ENCODE measurements around the gene NFASC.

Gene NFASC

DNA sequence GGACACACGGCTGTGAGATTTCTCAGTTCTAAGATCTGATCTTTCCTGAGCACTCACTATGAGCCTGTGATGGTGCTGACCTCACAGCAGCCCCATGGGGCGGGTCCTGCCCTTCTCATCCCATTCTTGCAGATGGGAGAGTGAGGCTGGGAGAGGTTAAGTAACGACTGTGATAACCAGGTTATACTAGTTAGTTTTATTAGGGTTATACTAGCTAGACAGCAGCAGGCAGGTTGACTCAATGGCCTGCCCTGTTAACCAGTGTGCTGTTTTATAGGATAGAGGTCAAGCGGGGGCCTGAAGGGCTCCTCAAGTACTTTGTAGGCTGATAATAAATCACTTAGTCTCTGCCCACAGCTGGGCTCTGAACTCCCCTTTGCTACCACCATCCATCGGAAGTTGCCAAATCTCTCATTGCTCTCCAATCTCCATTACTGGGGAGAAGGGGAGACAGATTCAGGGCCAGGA, 177.1 kb downstream of the NFASC start:
- no peak for DNase-seq

DNA sequence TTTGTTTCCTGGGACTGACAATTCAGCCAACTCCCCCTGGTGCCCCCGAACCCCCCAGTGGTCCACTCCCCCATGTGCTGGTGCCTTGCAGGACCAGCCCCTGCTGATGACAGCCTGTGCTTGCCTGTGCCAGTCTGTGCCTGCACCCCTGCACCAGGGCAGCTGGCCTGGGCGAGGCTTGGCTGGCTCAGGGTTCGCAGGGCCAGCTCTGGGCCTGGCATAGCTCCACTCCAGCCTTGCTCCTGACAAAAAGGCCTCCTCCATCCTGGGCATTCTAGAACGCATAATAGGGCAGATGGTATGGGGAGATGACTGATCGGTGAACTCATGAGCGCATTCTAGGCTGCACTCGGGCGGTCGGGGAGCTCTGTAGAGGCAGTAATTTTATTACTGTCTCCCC, 177.7 kb downstream of the NFASC start:
- DNase-seq: no peak

DNA sequence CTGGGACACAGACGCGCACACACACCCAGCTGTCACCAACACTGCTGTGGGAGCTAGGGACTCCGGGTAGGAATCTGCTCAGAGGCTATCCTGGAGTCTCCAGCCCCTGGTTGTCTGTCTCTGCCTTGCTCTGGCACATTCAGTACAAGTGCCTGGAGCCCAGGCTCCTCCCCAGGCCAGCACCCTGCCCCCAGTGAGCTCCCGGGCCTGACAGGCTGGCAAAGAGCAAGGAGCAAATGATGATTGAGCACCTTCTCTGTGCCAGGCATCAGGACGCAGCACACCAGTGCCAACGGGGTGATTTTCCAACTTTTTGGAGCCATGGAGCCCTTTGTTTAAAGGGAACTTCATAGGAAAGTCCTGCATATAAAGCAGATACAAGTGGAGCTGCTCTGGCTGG, 178.8 kb downstream of the NFASC start:
- no peak for DNase-seq

DNA sequence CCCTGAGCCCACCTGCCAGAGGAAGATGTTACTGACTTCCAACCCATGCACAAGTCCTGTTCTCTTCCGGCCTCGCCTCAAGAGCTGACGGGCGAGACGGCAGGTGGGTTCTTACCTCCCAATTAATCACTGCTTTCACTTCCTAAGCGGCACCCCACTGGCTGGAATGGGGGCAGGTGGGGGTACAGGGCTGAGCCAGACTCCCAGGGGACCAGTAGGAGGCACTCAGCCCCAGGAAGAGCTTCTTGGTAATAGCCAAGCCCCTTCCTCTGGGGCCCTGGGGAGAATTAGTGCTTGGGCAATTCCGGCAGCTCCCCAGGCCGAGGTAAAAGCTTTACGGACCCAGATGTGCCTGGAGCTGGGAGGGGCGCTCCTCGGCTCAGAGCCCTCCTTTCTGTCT, 182.0 kb downstream of the NFASC start:
- peak; percentile 66 for DNase-seq

DNA sequence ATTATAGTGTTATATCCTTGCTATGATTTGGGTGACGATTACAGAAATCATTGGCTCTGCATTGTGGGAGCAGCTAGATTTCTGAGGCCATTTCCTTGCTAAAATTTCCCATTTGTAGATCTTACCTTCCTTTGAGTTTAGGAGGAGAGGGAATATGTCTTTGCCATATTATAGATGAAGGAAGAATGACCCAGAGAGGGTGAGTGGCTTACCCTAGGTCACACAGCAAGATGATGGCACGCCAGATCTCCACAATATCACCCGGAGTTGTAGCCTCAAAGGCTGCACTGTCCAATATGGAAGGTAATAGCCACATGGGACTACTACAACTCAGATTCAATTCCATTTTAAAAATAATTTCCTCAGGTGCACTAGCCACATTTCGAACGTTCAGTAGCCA, 182.6 kb downstream of the NFASC start:
- DNase-seq: no peak

DNA sequence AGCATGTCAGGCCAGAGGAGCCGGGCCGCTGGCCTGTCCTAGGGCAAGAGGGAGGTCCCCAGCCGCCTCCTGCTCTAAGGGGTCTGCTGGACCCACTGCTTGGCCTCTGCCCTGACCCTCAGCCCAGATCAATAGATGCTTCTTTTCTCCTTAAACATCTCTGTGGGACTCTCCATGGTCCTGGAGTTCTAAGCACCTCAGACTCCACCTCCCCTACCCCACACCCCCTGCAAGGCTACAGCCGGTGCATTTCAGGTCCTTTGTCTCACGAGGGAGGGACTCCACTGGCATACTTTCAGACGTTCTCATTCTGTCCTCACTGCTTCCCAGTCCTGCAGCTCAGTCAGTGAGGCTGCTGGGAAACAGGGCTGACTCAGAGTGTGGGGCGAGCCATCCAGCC, 183.4 kb downstream of the NFASC start:
- no peak for DNase-seq

DNA sequence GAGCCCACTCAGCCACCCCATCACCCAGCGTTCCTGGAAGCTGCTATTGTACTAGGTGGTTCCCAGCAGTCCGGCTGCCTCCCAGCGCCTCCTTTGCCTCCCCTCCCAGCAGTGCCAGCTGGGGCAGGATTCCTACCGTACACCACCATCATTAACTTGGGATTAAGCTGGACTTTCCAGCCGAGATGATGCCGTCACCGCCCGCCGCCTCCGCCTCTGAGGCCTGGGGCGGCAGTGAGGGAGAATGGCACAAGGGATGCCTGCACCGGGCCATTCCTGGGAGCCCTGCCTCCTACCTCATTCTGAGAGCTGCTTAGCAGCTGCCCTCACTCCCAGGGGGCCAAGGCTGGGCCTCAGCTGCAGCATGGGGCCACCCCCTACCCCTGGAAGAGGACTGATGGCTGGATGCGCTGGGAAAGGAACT, 185.5 kb downstream of the NFASC start:
- peak; percentile 18 for DNase-seq

DNA sequence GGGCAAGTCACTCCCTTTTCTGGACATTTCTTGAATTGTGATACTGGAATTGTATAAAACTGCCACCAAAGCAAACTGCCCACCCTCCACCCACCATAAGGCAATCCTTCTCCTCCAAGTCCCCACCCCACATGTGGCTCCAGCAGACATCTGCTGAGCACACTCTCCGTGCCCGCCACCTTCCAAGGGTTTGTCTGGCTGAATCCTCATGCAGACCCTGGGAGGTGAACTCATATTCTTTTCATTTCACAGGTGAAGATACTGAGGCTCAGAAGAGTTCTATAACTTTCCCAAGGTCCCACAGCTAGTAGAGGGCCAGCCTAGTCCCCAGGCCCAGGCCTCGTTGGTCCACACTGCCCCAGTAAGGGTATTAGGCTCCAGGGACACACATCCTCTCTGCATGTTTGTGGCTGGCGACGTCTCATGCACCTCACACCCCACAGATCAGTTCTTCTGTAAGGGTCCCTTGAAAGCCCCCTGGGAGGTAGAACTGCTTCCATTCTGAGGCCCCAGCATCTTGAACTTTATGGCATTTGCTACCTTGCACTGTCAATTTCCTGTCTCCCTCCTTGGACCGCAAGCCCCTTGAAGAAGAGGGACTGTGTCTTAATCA, 186.4 kb downstream of the NFASC start:
- DNase-seq: no peak

DNA sequence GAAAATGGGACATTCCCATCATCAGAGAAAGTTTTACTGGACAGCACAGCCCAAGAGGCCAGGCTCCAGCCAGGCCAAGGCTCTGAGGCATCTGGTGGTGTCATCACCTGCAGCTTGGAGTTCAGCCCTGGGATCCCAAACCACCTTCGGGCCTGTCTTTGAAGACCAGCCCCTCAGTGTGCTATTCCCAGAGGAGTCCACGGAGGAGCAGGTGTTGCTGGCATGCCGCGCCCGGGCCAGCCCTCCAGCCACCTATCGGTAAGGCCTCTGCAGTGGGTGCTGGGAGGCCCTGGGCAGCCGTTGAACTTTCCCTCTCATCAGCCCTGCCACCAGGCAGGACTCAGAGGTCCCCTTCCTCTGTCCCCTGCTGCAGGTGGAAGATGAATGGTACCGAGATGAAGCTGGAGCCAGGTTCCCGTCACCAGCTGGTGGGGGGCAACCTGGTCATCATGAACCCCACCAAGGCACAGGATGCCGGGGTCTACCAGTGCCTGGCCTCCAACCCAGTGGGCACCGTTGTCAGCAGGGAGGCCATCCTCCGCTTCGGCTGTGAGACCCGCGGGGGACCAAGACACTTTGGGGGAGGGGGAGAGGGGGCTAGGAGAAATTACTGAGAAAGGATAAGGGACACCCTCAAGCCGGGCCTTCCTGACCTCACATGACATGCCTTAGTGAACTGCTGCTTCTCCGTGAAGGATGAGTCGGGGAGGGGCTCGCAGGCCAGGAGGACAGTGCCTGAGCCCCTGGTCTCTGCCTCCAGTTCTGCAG, 187.3 kb downstream of the NFASC start:
- DNase-seq: no peak

DNA sequence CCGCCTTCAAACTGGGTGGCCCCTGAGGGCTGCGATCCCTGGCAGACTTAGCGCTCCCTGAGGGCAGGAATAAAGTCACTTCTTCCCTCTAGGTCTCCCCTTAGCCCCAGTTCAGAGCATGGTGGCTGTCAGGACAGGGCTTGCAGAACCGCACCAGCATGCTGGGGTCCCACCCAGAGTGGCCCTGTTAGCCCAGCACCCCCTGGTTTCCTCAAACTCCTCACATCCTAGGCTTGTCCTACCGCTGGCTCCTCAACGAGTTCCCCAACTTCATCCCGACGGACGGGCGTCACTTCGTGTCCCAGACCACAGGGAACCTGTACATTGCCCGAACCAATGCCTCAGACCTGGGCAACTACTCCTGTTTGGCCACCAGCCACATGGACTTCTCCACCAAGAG, 188.2 kb downstream of the NFASC start:
- DNase-seq: no peak

DNA sequence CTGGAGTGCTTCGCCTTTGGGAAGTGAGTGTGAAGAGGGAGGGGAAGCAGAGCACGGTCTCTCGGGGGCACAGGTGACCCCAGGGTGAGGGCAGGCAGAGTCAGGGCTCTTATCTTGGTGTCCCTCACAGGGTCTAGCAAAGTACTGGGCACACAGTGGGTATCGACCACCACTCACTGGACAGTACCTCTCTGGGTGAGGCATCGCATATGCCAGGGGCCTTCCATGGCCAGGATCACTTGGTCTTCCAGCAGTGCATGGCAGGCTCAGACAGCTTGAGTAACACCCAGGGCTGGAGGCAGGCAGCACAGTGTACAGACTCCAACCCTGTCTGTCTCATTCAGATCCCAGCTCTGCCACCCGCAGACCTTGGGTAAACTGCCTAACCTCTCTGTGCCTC, 189.0 kb downstream of the NFASC start:
- no peak for DNase-seq

DNA sequence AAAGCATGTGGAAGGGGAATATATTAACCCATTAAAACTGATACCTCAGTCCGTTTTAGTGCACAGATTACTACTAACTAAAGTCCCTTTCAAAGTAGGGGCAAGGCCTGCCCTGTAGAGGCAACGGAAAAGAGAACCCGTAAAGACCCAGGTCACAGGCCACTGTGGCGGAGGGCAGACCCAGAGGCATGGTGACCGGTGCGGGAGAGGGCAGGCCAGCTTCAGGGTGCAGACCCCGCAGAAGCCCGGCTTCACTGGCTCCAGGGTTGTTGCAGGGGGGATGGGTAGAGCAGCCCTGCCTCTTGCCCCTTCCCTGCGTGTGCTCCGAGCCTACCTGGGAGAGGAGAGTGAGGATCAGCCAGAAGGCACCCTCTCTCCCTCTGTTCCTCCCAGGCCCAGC, 190.1 kb downstream of the NFASC start:
- no peak for DNase-seq

DNA sequence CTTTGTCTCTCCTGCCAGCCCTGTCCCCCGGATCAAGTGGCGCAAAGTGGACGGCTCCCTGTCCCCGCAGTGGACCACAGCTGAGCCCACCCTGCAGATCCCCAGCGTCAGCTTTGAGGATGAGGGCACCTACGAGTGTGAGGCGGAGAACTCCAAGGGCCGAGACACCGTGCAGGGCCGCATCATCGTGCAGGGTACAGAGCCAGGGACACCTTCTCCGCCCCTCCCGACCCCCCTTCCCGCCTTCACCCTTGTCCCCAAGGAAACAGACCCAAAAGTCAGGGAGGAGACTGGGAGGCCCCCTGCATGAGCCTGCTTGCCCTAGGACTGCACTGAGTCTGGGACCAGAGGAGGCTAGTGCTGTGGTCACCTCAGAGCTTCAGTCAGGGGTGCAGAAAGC, 190.6 kb downstream of the NFASC start:
- no peak for DNase-seq

DNA sequence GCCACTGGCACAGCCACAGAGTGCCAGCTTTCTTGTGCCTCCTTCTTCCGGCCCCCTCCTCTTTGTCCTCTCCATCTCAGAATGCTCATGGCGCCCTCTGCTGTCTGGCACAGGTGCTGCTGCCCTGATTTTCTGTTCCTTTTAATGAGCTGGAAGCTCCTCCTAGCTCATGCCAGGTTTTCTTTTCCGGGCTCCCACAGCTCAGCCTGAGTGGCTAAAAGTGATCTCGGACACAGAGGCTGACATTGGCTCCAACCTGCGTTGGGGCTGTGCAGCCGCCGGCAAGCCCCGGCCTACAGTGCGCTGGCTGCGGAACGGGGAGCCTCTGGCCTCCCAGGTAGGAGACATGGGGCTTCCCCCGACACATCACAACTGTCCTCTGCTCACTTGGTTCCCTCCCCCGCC, 191.0 kb downstream of the NFASC start:
- DNase-seq: peak; percentile 89

DNA sequence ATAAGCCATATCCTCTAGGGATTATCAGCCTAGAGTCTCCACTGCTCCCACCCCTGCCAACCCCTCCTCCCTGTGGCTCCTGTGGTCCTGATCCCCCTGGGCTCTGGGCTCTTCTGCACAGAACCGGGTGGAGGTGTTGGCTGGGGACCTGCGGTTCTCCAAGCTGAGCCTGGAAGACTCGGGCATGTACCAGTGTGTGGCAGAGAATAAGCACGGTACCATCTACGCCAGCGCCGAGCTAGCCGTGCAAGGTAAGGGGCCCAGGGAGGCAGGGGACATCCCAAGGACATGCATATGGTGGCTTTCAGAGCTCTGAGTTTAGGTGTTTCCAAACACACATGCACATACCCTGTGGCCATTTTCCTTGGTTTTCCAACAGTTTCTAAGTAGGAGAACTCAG, 191.7 kb downstream of the NFASC start:
- DNase-seq: no peak

DNA sequence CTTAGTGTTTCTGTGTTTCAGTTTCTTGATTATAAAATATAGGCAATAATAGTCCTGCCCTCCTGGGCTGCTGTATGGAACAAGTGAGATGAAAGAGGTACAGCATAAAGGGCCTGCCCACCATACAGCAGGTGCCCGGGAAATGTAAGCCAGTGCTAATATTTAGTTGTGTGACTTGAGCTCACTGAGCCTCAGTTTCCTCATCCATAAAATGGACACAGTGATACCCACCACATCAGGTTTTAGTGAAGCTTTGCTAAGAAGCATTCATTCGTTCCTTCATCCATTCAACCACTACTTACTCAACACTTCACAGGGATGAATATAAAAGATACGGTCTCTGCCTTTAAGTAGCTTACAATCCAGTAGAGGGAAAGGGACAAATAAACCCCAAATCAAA, 192.2 kb downstream of the NFASC start:
- DNase-seq: no peak

DNA sequence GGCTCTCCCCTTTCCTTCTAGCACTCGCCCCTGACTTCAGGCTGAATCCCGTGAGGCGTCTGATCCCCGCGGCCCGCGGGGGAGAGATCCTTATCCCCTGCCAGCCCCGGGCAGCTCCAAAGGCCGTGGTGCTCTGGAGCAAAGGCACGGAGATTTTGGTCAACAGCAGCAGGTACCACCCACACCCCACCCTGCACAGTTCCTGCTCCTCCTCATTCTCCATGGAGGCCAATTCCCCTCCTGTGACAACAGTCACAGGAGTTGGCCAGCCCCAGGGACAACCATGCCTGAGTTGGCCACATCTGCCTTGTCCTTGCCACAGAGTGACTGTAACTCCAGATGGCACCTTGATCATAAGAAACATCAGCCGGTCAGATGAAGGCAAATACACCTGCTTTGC, 193.6 kb downstream of the NFASC start:
- DNase-seq: no peak

DNA sequence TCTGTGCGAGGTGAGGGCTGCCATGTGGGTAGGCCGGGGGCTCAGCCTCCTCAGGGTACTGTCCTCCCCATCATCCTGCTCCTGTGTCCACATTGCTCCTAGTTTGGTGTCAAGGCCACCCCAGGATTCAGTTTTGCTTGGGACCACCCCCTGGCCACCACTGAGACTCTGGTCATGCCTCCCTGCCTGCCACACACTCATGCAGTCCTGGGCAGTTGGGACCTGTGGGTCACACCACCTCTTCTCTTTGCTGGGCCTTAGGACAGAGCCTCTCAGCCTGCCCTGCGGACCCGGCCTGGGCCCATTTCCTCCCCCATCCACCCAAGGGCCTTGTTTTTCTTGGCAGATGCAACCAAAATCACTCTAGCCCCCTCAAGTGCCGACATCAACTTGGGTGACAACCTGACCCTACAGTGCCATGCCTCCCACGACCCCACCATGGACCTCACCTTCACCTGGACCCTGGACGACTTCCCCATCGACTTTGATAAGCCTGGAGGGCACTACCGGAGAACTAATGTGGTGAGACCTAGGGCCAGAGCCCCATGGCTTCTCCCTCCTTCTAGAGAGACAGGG, 194.2 kb downstream of the NFASC start:
- DNase-seq: no peak

DNA sequence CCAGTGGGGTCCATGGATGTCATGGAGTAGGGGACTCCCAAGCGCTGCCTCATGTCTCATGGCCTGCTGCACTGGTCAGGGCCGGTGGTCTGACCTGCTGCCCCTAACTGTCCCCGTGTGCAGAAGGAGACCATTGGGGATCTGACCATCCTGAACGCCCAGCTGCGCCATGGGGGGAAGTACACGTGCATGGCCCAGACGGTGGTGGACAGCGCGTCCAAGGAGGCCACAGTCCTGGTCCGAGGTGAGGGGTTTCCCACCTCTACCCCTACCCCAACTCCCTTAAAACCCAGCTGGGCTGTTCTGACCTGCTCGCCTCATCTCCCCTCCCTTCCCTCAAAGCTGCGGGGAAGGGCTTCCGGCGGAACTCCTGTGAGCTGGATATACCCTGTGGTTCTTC, 195.0 kb downstream of the NFASC start:
- no peak for DNase-seq

DNA sequence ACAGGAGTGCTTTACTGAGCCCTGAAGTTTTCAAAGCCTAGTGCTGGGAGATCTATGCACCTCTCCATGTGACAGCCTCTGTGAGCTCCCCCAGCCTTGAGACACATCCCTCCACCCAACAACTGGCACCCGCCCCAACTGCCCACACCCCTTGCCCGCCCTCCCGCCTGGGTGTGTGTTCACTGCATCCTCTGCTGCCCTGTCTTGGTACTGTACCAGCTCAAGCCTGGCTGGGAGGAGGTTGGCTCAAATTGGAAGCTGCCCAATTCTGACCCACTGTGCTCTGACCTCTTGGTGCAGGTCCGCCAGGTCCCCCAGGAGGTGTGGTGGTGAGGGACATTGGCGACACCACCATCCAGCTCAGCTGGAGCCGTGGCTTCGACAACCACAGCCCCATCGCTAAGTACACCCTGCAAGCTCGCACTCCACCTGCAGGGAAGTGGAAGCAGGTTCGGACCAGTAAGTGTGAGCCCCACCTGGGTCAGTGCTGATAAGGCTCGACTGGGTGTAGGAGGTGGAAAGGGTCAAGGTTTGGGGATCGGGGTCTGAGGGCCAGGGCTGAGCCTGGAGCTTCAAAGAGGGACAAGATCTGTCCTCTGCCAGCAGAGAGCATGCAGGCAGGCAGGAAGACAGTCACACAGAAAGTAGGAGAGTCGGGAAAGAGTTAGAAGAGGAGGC, 195.6 kb downstream of the NFASC start:
- no peak for DNase-seq

DNA sequence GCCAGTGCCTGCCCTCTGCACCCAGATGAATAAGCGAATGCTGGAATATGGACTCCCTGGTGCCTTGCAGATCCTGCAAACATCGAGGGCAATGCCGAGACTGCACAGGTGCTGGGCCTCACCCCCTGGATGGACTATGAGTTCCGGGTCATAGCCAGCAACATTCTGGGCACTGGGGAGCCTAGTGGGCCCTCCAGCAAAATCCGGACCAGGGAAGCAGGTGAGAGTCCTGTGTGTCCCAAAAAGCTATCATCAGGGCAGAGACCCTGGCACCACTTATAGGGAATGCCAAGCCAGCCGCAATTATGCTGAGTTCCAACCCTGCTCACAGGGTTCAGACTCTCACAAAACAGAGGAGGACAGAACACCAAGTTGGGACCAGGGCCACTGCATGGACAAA, 196.4 kb downstream of the NFASC start:
- DNase-seq: no peak

DNA sequence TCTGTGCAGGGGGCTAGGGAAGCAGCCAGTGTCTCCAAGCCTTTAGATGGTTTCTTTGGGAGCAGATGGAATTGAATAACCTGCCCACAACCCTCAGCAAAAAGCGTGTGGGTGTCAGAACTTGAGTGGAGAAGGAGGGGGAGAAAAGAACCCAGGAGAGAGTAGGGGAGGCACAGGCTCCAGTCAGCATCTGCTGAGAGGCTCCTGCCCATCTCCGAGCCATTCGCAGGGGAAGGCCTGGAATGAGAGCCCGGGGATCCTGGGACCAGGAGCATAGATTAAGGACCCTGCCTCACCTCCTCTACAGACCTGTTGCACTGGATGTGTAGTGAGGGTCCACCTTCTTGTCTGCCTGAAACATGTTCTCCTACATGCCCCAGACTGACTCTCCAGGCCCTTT, 197.3 kb downstream of the NFASC start:
- no peak for DNase-seq

DNA sequence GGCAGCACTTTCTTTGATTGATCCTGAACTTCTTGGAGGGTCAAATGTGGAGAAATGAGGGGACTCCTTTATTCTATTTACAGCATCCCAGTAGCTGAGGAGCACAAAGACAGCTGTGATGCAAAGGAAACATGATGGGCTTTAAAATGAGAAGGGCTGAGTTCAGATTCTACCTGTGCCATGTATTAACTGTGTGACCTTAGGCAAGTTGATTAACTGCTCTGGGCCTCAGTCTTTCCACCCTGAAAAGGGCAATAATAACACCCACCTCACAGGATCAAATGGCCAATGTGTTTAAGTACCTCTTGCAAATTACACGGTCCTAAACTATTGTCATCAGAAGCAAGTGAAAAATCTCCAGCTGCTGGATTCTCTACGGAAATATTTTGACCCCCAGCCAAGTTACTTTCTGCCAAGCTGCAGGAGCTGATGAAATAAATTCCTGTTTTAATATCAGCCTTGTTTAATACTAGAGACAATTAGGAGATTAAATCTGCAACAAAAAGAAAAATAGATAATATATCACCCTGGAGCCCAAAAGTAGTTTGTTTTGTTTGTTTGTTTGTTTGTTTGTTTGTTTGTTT, 197.9 kb downstream of the NFASC start:
- no peak for DNase-seq
